Adrenal gland (tissue), 12 donors: Measurements from ENCODE around the gene COQ5. TPM values are rescaled to one million over a fixed set of nuclear protein-coding genes. Genes with fewer than 3 reads are reported as not detected.

Experiments
- DNase-seq, 7 donors: peaks; one replicate each; pipeline ENCODE4 v3.0.0-alpha.2; 2019 to 2020
- H3K27ac ChIP-seq, 5 donors: fragments of 200-600 bp; sonication (generic) in 4 of 5; 1 replicate in 3 of 5; 2 replicates in 2 of 5; pipeline versions ENCODE4 v1.5.1 to v1.8.0; 2016 to 2020; ENCODE audit warnings: mild to moderate bottlenecking in 1 of 5
- H3K27me3 ChIP-seq: fragments of 200-600 bp; 2 replicates; pipeline ENCODE4 v1.8.0; 2021
- H3K36me3 ChIP-seq, 2 donors: fragments of 200-600 bp; replicated peaks in 1 of 2; 1 replicate in 1 of 2; 2 replicates in 1 of 2; pipeline versions ENCODE4 v1.5.1 to v1.8.0; 2018 to 2022
- H3K4me1 ChIP-seq, 2 donors: fragments of 200-600 bp; replicated peaks in 1 of 2; 1 replicate in 1 of 2; 2 replicates in 1 of 2; pipeline versions ENCODE4 v1.5.1 to v1.8.0; 2018 to 2021
- H3K4me3 ChIP-seq, 4 donors: fragments of 200-600 bp; sonication (generic) in 3 of 4; one replicate each; pipeline ENCODE4 v1.5.1; 2016 to 2018
- H3K9me3 ChIP-seq, 3 donors: fragments of 200-600 bp; sonication (generic) in 1 of 3; replicated peaks in 1 of 3; 1 replicate in 2 of 3; 2 replicates in 1 of 3; pipeline versions ENCODE4 v1.5.1 to v1.8.0; 2016 to 2021
- CTCF ChIP-seq, 6 experiments: fragments of 450-650 bp in 4 of 6; fragments of 200-600 bp in 2 of 6; sonication (generic) in 1 of 6; IDR thresholded peaks; 1 replicate in 5 of 6; 2 replicates in 1 of 6; pipeline versions ENCODE4 v1.5.1 to v1.8.0; 2016 to 2021; ENCODE audit warnings: antibody characterized with exemption in 6 of 6, mild to moderate bottlenecking in 2 of 6, moderate library complexity in 1 of 6
- POLR2A ChIP-seq, 2 donors: fragments of 450-650 bp; IDR thresholded peaks; one replicate each; pipeline ENCODE4 v1.6.1; 2017; ENCODE audit warnings: antibody characterized with exemption in 2 of 2, mild to moderate bottlenecking in 2 of 2, moderate library complexity in 1 of 2
- WGBS, 4 donors: extraction: QIAGEN DNeasy Blood & Tissue Kit in 2 of 4; methylation state at CpG; one replicate each; pipeline versions ENCODE4 v1.1.5 to v1.1.7; 2013 to 2017; 5-methylcytosine and 5-hydroxymethylcytosine counted together
- intact Hi-C, 2 donors: fragments of 100-400 bp; cut with DNase I; formaldehyde crosslinking; loops; one replicate each; pipeline versions ENCODE4 v1.14.1 to v1.15.0; 2022 to 2023
- polyA plus RNA-seq, 3 donors: library from polyadenylated mRNA; stranded (reverse); fragments of 200-250 nt in 2 of 3; fragments of 350-450 nt in 1 of 3; fragmentation: Illumina TruSeq in 1 of 3; extraction: RNeasy Lipid Tissue Mini Kit (QIAGEN cat#74804) in 1 of 3; gene quantifications; one replicate each; pipeline ENCODE4 v1.2.3, GENCODE V29; 2013 to 2014
- total RNA-seq, 9 donors: library from RNA; depleted of rRNA in 4 of 9; stranded (reverse); fragments of >200 nt in 4 of 9; fragments of 120-200 nt in 1 of 9; fragmentation: NEBNext Ultra II Directional in 1 of 9; extraction: Animal tissue kit (Norgen Biotek cat#: 25700) in 1 of 9; gene quantifications; one replicate each; pipeline versions ENCODE4 v1.1.0 to v1.2.4, GENCODE V29; 2013 to 2023
- donor health status: healthy with polysubstance abuse.
- donor health status: Bipolar disorder and iron deficiency.
- donor health status: DM: yes; HTN: yes; CAD: no.
- donor health status: DM: no; HTN: no; CAD: no.
- donor health status: DM: no; HTN: no; CAD: no.
- donor health status: DM: yes; HTN: yes; CAD: no.

The COQ5 gene
- total and polyA plus RNA-seq, 12 donors = 24.9 to 74.4 (median 34.7) TPM

DNA sequence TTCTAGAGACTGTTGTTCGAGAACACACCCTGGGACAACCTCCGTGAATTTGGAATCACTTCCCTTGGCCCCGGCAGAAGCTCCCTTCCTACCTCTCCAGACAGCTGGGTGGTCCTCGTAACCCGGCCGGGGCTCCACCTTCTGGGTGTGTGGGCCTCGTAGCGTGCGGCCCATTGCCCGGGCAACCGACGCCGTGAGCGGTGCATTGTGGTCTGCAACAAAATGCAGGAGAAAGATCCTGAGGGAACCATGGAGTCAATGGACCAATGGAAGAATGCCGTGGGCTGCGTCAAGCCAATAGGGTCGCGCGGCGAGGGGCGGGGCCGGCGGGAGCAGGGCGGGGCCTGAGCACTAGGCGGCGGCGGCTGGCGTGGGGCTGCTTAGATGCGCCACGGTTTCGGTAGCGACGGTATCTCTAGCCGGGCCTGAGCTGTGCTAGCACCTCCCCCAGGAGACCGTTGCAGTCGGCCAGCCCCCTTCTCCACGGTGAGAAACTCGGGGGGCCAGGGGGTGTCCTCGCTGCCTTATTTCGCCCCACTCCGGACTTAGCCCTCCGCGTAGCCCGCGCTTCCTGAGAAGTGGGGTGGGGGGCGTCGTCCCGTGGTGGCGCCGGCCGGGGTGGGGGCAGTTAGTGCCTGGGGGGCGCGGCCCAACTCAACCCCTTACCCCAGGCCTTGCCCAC lies 33.1 kb downstream of the COQ5 start, which contains the start of gene DYNLL1:
Gene DYNLL1, plus strand, starts transcription at position 383 of the 682 bp plus-strand sequence. CDS start 309 bp downstream, outside the sequence.
- peak; percentile 96 to 99 (median 97) for DNase-seq
- Histone ChIP-seq H3K9me3 (no peaks in the 10 kb centered on the region), H3K4me3 (peak within 1 kb of the TSS; percentile 38 to 91 (median 77)), H3K27ac (peak within 1 kb of the TSS in 4 of 5 donors; percentile 63 to 90 (median 82)), H3K36me3 (peaks cover 0 to 15% of the 10 kb centered on the region in 2 donors), H3K27me3 (no peaks in the 10 kb centered on the region), H3K4me1 (peaks cover 15 to 22% of the 10 kb centered on the region in 2 donors)
- intact Hi-C loops = no loop called here
- peak; percentile 80 to 91 for TF ChIP-seq POLR2A (IDR thresholded peaks at IDR 0.05)
- TF ChIP-seq CTCF (IDR thresholded peaks at IDR 0.05) = peak in 3 of 6 experiments; percentile 16 to 32 (median 29)
- 0 to 4% (median 1%) methylated on average over 13 to 53 of the region's 53 CpGs for WGBS, 4 donors

DNA sequence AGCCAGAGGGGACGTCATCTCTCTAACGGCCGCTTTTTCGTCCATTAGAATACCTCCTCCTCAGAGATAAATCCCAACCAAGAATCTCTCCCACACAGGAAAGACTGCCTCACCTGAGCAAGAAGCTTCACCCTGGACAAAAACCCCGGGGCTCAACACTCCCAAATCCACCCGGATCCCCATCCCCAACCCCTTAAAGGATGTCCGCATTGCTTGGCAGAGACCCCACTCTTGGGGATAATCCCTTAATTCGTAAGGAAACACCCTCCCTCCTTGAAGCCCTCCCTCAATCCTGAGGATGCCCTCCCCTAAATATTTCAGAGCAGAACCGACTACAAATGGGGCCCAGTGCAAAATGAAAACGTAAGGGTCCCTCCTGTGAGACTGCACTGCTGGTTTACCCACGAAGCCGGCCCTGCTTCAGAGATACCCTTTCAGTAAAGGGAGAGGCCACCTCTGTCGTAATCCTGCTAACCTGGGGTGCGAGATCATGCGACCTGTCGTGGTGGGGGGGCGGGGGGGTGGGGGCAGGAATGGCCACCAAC lies 33.7 kb downstream of the COQ5 start:
- DNase-seq = peak in 1 of 7 donors; percentile 29
- Histone ChIP-seq H3K9me3 (no peaks in the 10 kb centered on the region), H3K27me3 (no peaks in the 10 kb centered on the region), H3K4me3 (peak overlapping the region in 2 of 4 donors; percentile 86 to 91), H3K27ac (peak overlapping the region in 2 of 5 donors; percentile 87 to 90), H3K4me1 (peaks cover 15 to 22% of the 10 kb centered on the region in 2 donors), H3K36me3 (peaks cover 0 to 15% of the 10 kb centered on the region in 2 donors)
- intact Hi-C loops = no loop called here
- whole genome bisulfite sequencing, 4 donors = 24 to 50% (median 35%) methylated on average over 9 to 17 of the region's 17 CpGs
- TF ChIP-seq CTCF (IDR thresholded peaks at IDR 0.05) (no peak), POLR2A (IDR thresholded peaks at IDR 0.05) (no peak)

DNA sequence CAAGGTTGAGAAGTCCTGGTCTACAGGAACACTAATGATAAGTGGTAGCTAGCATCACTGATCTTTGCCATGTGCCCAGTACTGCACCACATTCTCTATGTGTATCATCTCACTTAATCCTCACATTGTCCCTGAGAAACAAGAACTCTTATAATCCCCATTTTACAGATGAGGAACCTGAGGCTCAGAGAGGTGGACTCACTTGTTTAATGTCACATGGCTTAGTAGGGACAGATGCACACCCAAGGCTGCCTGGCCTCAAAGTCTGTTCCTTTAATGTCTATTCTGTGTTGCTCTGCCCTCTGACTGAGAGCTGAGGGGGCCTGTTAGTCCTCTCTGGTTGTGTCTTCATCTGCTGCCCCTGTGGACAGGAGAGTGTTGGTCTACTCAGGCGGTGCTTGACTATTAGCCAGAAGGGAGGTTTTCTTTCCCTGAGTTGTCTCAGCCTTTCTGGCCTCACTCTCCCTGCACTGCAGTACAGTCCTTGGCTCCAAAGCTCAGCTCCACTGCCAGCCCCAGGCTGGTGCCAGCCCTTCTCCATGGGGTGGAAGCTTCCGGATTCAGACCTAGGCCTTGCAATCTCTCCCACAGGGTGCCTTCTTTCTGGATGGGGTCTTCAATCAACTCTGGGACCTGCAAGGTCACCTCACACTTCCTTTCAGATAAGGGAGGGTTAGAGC lies 38.0 kb downstream of the COQ5 start:
- Histone ChIP-seq H3K36me3 (no peaks in the 10 kb centered on the region), H3K4me3 (no peak overlapping the region), H3K9me3 (no peaks in the 10 kb centered on the region), H3K27ac (no peak overlapping the region), H3K4me1 (peaks cover 17 to 18% of the 10 kb centered on the region in 2 donors), H3K27me3 (no peaks in the 10 kb centered on the region)
- intact Hi-C loops = no loop called here
- WGBS, 4 donors = 83 to 90% (median 86%) methylated on average over 2 of the region's 2 CpGs
- DNase-seq = no peak
- no peak for TF ChIP-seq POLR2A (IDR thresholded peaks at IDR 0.05)
- TF ChIP-seq CTCF (IDR thresholded peaks at IDR 0.05) = no peak

DNA sequence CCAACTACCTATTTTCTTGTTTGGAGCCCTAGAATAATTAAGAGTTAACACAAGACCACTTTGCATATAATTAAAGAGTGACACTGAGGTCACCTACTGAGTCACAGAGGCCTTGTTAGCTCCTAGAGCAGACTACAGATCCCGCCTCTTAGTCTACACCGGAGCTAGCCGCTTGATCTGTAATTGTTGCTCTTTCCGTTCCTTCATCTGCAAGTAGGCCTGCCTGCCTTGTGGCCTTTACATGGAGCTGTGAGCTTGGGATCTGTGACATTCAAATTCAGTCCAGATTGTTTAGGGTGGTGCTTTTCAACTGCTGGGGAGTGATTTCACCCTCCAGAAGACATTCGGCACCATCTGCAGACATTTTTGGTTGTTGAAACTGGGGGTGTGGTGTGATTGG lies 38.6 kb downstream of the COQ5 start:
- Histone ChIP-seq H3K36me3 (no peaks in the 10 kb centered on the region), H3K9me3 (no peaks in the 10 kb centered on the region), H3K4me3 (no peak overlapping the region), H3K4me1 (peaks cover 15 to 17% of the 10 kb centered on the region in 2 donors), H3K27ac (no peak overlapping the region), H3K27me3 (no peaks in the 10 kb centered on the region)
- TF ChIP-seq POLR2A (IDR thresholded peaks at IDR 0.05) = no peak
- TF ChIP-seq CTCF (IDR thresholded peaks at IDR 0.05) = no peak
- DNase-seq = no peak
- 88 to 100% (median 93%) methylated on average over 5 of the region's 5 CpGs for WGBS, 4 donors
- intact Hi-C loops = no loop called here
